Measurements from ENCODE around the gene KSR1. TPM values are rescaled to one million over a fixed set of nuclear protein-coding genes. Genes with fewer than 3 reads are reported as not detected.
"Not testable (repeated sequence)": the region's sequence is repeated elsewhere in the genome, so short reads cannot be mapped to it uniquely, and the experiment has no call there.

KSR1 gene
- total RNA-seq, 1 donor from 2014 or later, result 40.3 TPM

DNA sequence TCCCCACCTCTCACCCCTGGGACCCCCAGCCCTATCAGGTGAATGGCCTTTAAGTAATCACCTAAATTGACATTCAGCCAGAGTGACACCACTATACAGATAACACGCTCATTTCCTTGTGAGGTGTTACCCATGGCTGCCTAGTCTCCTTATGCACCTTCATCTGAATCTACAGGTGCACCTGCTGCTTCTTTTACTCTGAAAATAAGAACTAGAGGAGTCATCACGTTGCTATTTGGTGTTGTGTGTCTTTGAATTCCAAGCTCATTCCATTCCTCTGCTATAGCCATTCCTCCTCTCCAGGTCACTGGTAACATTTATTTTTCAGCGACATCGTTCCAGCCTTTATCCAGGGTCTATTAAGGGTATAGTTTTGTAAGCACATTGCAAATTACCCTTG, 184.5 kb downstream of the KSR1 start:
- H3K27ac ChIP-seq, result no peak overlapping the region
- H3K4me3 ChIP-seq, result no peak overlapping the region
- no peaks in the 10 kb centered on the region for H3K36me3 ChIP-seq
- intact Hi-C loops (cut with DNase I), result no loop called here
- H3K4me1 ChIP-seq, result peaks cover 6% of the 10 kb centered on the region
- H3K9me3 ChIP-seq, result no peaks in the 10 kb centered on the region
- no peaks in the 10 kb centered on the region for H3K27me3 ChIP-seq
- TF ChIP-seq POLR2AphosphoS5 (IDR thresholded peaks at IDR 0.05; ENCODE audit: insufficient read depth in 1 of 2, low read depth in 1 of 2) (no peak), POLR2A (IDR thresholded peaks at IDR 0.05) (no peak)
- TF ChIP-seq, protein P1, sequence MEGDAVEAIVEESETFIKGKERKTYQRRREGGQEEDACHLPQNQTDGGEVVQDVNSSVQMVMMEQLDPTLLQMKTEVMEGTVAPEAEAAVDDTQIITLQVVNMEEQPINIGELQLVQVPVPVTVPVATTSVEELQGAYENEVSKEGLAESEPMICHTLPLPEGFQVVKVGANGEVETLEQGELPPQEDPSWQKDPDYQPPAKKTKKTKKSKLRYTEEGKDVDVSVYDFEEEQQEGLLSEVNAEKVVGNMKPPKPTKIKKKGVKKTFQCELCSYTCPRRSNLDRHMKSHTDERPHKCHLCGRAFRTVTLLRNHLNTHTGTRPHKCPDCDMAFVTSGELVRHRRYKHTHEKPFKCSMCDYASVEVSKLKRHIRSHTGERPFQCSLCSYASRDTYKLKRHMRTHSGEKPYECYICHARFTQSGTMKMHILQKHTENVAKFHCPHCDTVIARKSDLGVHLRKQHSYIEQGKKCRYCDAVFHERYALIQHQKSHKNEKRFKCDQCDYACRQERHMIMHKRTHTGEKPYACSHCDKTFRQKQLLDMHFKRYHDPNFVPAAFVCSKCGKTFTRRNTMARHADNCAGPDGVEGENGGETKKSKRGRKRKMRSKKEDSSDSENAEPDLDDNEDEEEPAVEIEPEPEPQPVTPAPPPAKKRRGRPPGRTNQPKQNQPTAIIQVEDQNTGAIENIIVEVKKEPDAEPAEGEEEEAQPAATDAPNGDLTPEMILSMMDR (IDR thresholded peaks at IDR 0.05), result no peak
- no peak for DNase-seq (ENCODE audit: extremely low spot score in 2 of 2)

DNA sequence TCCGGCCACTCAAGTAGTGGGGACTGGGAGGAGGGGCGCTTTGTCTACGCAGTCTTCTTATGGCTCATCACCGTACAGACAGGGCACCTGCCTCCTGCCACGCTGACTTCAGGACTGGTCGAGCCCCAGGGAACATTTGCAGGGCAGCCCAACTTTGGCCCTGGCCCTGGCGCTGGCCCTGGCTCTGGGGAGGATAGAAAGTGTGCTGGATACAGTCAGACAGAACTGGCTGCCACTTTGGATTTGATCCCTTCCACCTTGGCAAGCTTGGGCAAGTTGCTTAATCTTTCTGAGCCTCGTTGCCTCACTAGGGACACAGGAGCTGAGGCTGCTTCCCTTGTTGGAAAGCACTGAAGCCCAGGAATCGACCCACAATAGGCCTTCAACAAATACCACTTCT, 188.3 kb downstream of the KSR1 start:
- TF ChIP-seq, protein P1 (IDR thresholded peaks at IDR 0.05), result no peak
- no peak for TF ChIP-seq POLR2AphosphoS5 (IDR thresholded peaks at IDR 0.05; ENCODE audit: insufficient read depth in 1 of 2, low read depth in 1 of 2)
- no peak for TF ChIP-seq POLR2A (IDR thresholded peaks at IDR 0.05)
- Histone ChIP-seq H3K4me3 (no peak overlapping the region), H3K27ac (no peak overlapping the region), H3K27me3 (no peaks in the 10 kb centered on the region), H3K9me3 (no peaks in the 10 kb centered on the region), H3K4me1 (peaks cover 10% of the 10 kb centered on the region), H3K36me3 (no peaks in the 10 kb centered on the region)
- intact Hi-C loops (cut with DNase I), result no loop called here
- DNase-seq (ENCODE audit: extremely low spot score in 2 of 2), result no peak

DNA sequence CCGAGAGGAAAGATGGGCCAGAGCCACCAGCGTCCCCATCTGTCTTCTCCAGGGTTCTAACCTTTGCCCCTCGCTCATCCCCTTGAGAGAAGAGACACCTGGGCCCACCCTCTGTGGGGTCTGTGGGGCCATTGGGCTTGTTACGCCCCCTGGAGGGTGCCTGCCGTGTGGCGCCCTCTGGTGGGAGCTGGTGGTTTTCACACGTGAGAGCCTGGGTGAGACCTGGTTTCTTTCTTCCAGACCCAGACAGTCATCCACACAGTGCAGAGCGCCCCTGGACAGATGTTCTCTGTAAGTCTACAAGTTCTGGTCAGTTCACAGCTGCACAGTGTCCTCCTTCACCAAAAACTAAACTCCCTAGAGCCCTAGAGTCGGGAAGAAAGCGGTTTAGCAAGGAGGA, 189.4 kb downstream of the KSR1 start:
- DNase-seq (ENCODE audit: extremely low spot score in 2 of 2); intact Hi-C loops (cut with DNase I); H3K4me3 ChIP-seq; H3K27ac ChIP-seq; H3K9me3 ChIP-seq; H3K36me3 ChIP-seq; H3K27me3 ChIP-seq: not testable (repeated sequence)
- peaks cover 10% of the 10 kb centered on the region for H3K4me1 ChIP-seq

DNA sequence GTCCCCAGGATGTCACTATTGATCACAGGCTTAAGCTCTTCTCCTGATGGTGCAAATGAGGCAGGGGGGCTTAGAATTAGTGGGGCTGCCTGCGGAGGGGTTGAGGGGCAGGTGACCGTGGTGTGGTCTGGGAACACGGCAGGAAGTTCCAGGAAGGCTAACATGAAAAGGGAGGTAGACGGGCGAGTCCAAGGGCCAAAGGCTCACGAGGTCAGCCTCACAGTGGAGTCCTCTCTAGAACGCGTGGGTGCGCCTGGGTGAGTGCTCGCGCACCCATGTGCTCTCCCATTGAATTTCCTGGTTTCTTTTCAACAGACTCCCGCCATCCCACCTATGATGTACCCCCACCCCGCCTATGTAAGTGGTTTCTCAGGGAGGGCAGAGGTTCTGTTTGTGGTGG, 190.0 kb downstream of the KSR1 start:
- no peaks in the 10 kb centered on the region for H3K27me3 ChIP-seq
- TF ChIP-seq, protein P1 (IDR thresholded peaks at IDR 0.05), result no peak
- TF ChIP-seq POLR2AphosphoS5 (IDR thresholded peaks at IDR 0.05; ENCODE audit: insufficient read depth in 1 of 2, low read depth in 1 of 2) (no peak), POLR2A (IDR thresholded peaks at IDR 0.05) (no peak)
- no peak for DNase-seq (ENCODE audit: extremely low spot score in 2 of 2)
- no peak overlapping the region for H3K4me3 ChIP-seq
- H3K4me1 ChIP-seq, result peaks cover 10% of the 10 kb centered on the region
- no peaks in the 10 kb centered on the region for H3K36me3 ChIP-seq
- intact Hi-C loops (cut with DNase I), result no loop called here
- no peak overlapping the region for H3K27ac ChIP-seq
- no peaks in the 10 kb centered on the region for H3K9me3 ChIP-seq

DNA sequence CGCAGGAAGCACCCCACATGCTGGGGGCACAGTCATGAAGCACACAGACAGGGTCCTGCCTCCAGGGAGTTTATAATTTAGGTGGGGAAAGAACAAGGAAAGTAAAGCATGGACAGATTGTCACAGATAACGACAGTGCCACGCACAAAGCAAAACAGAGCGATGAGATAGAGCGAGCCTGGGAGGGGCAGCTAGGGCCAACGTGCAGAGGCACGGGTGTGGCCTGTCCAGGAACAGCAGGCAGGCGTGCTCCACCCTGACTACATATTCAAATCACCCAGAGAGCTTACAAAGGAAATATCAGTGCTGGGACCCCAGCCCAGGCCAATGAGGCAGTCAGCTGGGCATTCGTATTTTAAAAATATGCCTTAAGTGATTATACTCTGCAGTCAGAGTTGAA, 191.5 kb downstream of the KSR1 start:
- no peaks in the 10 kb centered on the region for H3K27me3 ChIP-seq
- intact Hi-C loops (cut with DNase I), result no loop called here

DNA sequence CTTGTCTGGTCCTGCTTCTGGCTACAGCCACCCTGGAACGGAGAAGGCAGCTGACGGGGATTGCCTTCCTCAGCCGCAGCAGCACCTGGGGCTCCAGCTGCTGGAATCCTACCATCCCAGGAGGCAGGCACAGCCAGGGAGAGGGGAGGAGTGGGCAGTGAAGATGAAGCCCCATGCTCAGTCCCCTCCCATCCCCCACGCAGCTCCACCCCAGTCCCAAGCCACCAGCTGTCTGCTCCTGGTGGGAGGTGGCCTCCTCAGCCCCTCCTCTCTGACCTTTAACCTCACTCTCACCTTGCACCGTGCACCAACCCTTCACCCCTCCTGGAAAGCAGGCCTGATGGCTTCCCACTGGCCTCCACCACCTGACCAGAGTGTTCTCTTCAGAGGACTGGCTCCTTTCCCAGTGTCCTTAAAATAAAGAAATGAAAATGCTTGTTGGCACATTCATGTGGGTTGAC, 192.9 kb downstream of the KSR1 start:
- H3K27ac ChIP-seq; H3K36me3 ChIP-seq; H3K9me3 ChIP-seq; H3K4me3 ChIP-seq; H3K27me3 ChIP-seq; intact Hi-C loops (cut with DNase I); DNase-seq (ENCODE audit: extremely low spot score in 2 of 2): not testable (repeated sequence)
- H3K4me1 ChIP-seq, result peaks cover 10% of the 10 kb centered on the region

More for the DNA sequence above, 191.5 kb downstream of the KSR1 start:
- TF ChIP-seq POLR2AphosphoS5 (IDR thresholded peaks at IDR 0.05; ENCODE audit: insufficient read depth in 1 of 2, low read depth in 1 of 2), result no peak
- TF ChIP-seq, protein P1 (IDR thresholded peaks at IDR 0.05), result no peak
- Histone ChIP-seq H3K27ac (no peak overlapping the region), H3K4me3 (no peak overlapping the region), H3K36me3 (no peaks in the 10 kb centered on the region), H3K4me1 (peaks cover 10% of the 10 kb centered on the region), H3K9me3 (no peaks in the 10 kb centered on the region)
- no peak for DNase-seq (ENCODE audit: extremely low spot score in 2 of 2)

Measured in vagina (tissue), 2 donors.